Caco-2 (cell line): ENCODE data around the gene AKAP12. TPM values are rescaled to one million over a fixed set of nuclear protein-coding genes. Genes with fewer than 3 reads are reported as not detected.

Experiments used
- BruUV-seq: library from RNA; stranded (reverse); fragments of 400-500 nt; replicated peaks from 2 replicates; lab custom pipeline; 2021; lab: Mats Ljungman, UMichigan
- CTCF ChIA-PET: fragments of 300-600 bp; sonication (Branson Sonifier 250); formaldehyde crosslinking; loops from one replicate; lab custom pipeline; 2022; ENCODE audit warnings: antibody characterized with exemption; lab: Charles Lee
- POLR2A ChIA-PET: fragments of 300-600 bp; sonication (Branson Sonifier 250); formaldehyde crosslinking; loops from one replicate; lab custom pipeline; 2022; ENCODE audit warnings: antibody characterized with exemption; lab: Charles Lee
- DNase-seq, 2 experiments: peaks; one replicate each; pipeline versions ENCODE4 v3.0.0 to v3.0.0-alpha.2; 2020 to 2022
- H3K27me3 ChIP-seq: replicated peaks from 2 replicates; pipeline ENCODE4 v1.6.0; 2011; ENCODE audit warnings: low read length; ENCODE audit not compliant: control insufficient read depth, insufficient read depth
- H3K36me3 ChIP-seq: 2 replicates; pipeline ENCODE4 v1.5.1; 2011; ENCODE audit warnings: low read length; ENCODE audit not compliant: control insufficient read depth, insufficient read depth
- H3K4me1 ChIP-seq: fragments of 250-450 bp; sonication (Bioruptor Pico); 2 replicates; pipeline ENCODE4 v1.5.1; 2020; ENCODE audit warnings: mild to moderate bottlenecking
- H3K4me3 ChIP-seq: 2 replicates; pipeline ENCODE4 v1.5.1; 2011; ENCODE audit warnings: low read depth, mild to moderate bottlenecking, control low read depth, low read length
- H3K9me3 ChIP-seq: fragments of 250-450 bp; sonication (Bioruptor Pico); 2 replicates; pipeline ENCODE4 v1.5.1; 2020; ENCODE audit warnings: mild to moderate bottlenecking, moderate library complexity
- H3K27ac Mint-ChIP-seq: one replicate; pipeline ENCODE4 v1.8.0; 2022; ENCODE audit warnings: mixed read lengths; ENCODE audit not compliant: unreplicated experiment
- H3K27me3 Mint-ChIP-seq: one replicate; pipeline ENCODE4 v1.8.0; 2022; ENCODE audit warnings: mixed read lengths; ENCODE audit not compliant: insufficient read depth, unreplicated experiment
- H3K36me3 Mint-ChIP-seq: one replicate; pipeline ENCODE4 v1.8.0; 2022; ENCODE audit warnings: mild to moderate bottlenecking, mixed read lengths; ENCODE audit not compliant: insufficient read depth, unreplicated experiment
- H3K4me1 Mint-ChIP-seq: one replicate; pipeline ENCODE4 v1.8.0; 2022; ENCODE audit warnings: low read depth, mixed read lengths; ENCODE audit not compliant: unreplicated experiment
- H3K4me3 Mint-ChIP-seq: one replicate; pipeline ENCODE4 v1.8.0; 2022; ENCODE audit warnings: mild to moderate bottlenecking, moderate library complexity, mixed read lengths; ENCODE audit not compliant: unreplicated experiment
- H3K9me3 Mint-ChIP-seq: one replicate; pipeline ENCODE4 v1.8.0; 2022; ENCODE audit warnings: mixed read lengths; ENCODE audit not compliant: unreplicated experiment
- CTCF ChIP-seq, 2 experiments: fragments of 200-600 bp in 1 of 2; IDR thresholded peaks; 1 replicate in 1 of 2; 2 replicates in 1 of 2; pipeline versions ENCODE4 v1.5.1 to v1.8.0; 2011 to 2022; ENCODE audit warnings: antibody characterized with exemption in 1 of 2, control low read depth in 1 of 2, inconsistent platforms in 1 of 2, low read depth in 1 of 2, low read length in 1 of 2, mild to moderate bottlenecking in 1 of 2, moderate library complexity in 1 of 2; ENCODE audit not compliant: insufficient read depth in 1 of 2, severe bottlenecking in 1 of 2, unreplicated experiment in 1 of 2
- intact Hi-C: fragments of 100-400 bp; cut with micrococcal nuclease; formaldehyde crosslinking; loops from one replicate; pipeline ENCODE4 v1.10.0; 2022; ENCODE audit not compliant: unreplicated experiment
- total RNA-seq: library from RNA; stranded (reverse); gene quantifications from 2 replicates; pipeline ENCODE4 v1.2.3, GENCODE V29; 2022

The AKAP12 gene
- total RNA-seq, 1 experiment from 2014 or later: 0.93 TPM

GRCh38 chr6:151196555-151196954 lies 43.2 kb upstream of the AKAP12 start:
- no peaks in the 10 kb centered on the region for H3K9me3 ChIP-seq
- intact Hi-C loops: no loop called here
- ChIA-PET POLR2A (no interaction called here), CTCF (no interaction called here)
- no peak overlapping the region for H3K4me3 Mint-ChIP-seq
- no peak overlapping the region for H3K4me3 ChIP-seq
- no peaks in the 10 kb centered on the region for H3K4me1 Mint-ChIP-seq
- no peaks in the 10 kb centered on the region for H3K4me1 ChIP-seq
- no peaks in the 10 kb centered on the region for H3K27me3 ChIP-seq
- H3K9me3 Mint-ChIP-seq: no peaks in the 10 kb centered on the region
- no peaks in the 10 kb centered on the region for H3K36me3 Mint-ChIP-seq
- no peak overlapping the region for H3K27ac Mint-ChIP-seq
- H3K27me3 Mint-ChIP-seq: no peaks in the 10 kb centered on the region
- no peaks in the 10 kb centered on the region for H3K36me3 ChIP-seq
- no peak for DNase-seq
- TF ChIP-seq CTCF (IDR thresholded peaks at IDR 0.05; ENCODE audit: insufficient read depth in 1 of 2, low read depth in 1 of 2, low read length in 1 of 2, severe bottlenecking in 1 of 2, unreplicated experiment in 1 of 2): no peak
- no TSS peak for BruUV-seq

- H3K9me3 ChIP-seq: no peaks in the 10 kb centered on the region
- H3K4me3 ChIP-seq: no peak overlapping the region
- ChIA-PET CTCF (no interaction called here), POLR2A (no interaction called here)
- no peaks in the 10 kb centered on the region for H3K27me3 ChIP-seq
- no peaks in the 10 kb centered on the region for H3K36me3 ChIP-seq
- Mint-ChIP-seq H3K9me3 (no peaks in the 10 kb centered on the region), H3K4me1 (no peaks in the 10 kb centered on the region), H3K27me3 (no peaks in the 10 kb centered on the region), H3K27ac (no peak overlapping the region), H3K4me3 (no peak overlapping the region), H3K36me3 (no peaks in the 10 kb centered on the region)
- no TSS peak for BruUV-seq
- no peaks in the 10 kb centered on the region for H3K4me1 ChIP-seq
- DNase-seq: no peak
- TF ChIP-seq CTCF (IDR thresholded peaks at IDR 0.05; ENCODE audit: insufficient read depth in 1 of 2, low read depth in 1 of 2, low read length in 1 of 2, severe bottlenecking in 1 of 2, unreplicated experiment in 1 of 2): no peak
- intact Hi-C loops: no loop called here
Observed at GRCh38 chr6:151197556-151197955, 42.2 kb upstream of the AKAP12 start.

GRCh38 chr6:151199991-151200390 lies 39.8 kb upstream of the AKAP12 start:
- no peaks in the 10 kb centered on the region for H3K36me3 ChIP-seq
- H3K9me3 ChIP-seq: no peaks in the 10 kb centered on the region
- Mint-ChIP-seq H3K27ac (no peak overlapping the region), H3K4me3 (no peak overlapping the region), H3K9me3 (no peaks in the 10 kb centered on the region), H3K36me3 (no peaks in the 10 kb centered on the region), H3K4me1 (no peaks in the 10 kb centered on the region), H3K27me3 (peaks cover 5% of the 10 kb centered on the region)
- no peak overlapping the region for H3K4me3 ChIP-seq
- no peaks in the 10 kb centered on the region for H3K4me1 ChIP-seq
- DNase-seq: no peak
- ChIA-PET POLR2A (no interaction called here), CTCF (no interaction called here)
- TF ChIP-seq CTCF (IDR thresholded peaks at IDR 0.05; ENCODE audit: insufficient read depth in 1 of 2, low read depth in 1 of 2, low read length in 1 of 2, severe bottlenecking in 1 of 2, unreplicated experiment in 1 of 2): no peak
- intact Hi-C loops: no loop called here
- no TSS peak for BruUV-seq
- no peaks in the 10 kb centered on the region for H3K27me3 ChIP-seq
